ENCODE measurements around the gene CCND3. TPM values are rescaled to one million over a fixed set of nuclear protein-coding genes. Genes with fewer than 3 reads are reported as not detected.

The CCND3 gene
- total and polyA plus RNA-seq, 10 of the 15 experiments (the other 5 are each of a cell fraction or from before 2014, with no cell fraction given): 6.0 to 86.4 (median 31.5) TPM

DNA sequence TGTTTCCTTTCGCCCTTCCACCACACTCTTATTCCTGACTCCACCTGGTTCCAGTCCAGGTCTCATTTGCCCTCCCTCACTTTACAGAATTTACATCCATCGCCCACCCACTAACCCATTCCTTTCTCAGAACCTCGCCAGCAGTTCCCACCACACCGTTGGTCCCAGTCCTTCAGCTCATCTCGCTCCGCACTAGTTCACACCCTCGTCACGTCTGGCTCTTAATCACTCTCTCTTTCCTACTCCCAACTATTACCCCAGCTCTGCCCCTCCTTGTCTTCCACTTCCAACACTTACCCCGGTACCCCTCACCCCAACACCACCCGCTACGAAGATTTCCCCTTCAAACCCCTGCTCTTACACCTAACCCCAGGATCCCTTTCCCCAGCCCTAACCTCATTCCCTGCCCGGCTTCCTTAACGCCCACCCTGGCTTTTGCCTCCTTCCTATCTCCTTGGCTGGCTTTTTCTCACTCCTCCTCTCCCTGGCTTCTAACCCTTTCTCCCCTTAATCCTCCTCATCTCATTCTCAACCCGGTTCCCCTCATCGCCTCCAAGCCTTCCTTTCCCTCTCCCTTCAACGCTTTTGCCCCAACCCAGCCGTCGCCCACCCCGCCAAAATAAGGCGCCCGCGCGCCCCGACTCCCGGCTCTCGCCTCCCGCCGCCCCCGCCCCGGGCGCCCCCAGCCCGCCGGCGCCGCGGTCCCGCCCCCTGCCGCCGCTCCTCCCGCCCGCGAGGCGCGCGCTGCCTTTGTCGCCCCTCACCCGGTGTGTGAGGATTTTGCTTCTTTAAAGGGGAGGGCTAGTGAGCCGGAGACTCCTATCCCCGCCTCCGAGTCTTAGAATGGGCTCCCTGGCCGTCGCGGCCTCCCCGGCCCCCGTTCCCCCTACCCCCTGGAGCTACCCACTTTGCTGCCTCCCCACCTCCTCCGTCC, 47.0 kb downstream of the CCND3 start (continued):
- TF ChIP-seq NR2F1 (conservative IDR thresholded peaks at IDR 0.05): no peak
- TF ChIP-seq FOXK2 (IDR thresholded peaks at IDR 0.05): no peak
- TF ChIP-seq, protein P1, sequence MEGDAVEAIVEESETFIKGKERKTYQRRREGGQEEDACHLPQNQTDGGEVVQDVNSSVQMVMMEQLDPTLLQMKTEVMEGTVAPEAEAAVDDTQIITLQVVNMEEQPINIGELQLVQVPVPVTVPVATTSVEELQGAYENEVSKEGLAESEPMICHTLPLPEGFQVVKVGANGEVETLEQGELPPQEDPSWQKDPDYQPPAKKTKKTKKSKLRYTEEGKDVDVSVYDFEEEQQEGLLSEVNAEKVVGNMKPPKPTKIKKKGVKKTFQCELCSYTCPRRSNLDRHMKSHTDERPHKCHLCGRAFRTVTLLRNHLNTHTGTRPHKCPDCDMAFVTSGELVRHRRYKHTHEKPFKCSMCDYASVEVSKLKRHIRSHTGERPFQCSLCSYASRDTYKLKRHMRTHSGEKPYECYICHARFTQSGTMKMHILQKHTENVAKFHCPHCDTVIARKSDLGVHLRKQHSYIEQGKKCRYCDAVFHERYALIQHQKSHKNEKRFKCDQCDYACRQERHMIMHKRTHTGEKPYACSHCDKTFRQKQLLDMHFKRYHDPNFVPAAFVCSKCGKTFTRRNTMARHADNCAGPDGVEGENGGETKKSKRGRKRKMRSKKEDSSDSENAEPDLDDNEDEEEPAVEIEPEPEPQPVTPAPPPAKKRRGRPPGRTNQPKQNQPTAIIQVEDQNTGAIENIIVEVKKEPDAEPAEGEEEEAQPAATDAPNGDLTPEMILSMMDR (IDR thresholded peaks at IDR 0.05 in 2 of 3, conservative IDR thresholded peaks at IDR 0.05 in 1 of 3; ENCODE audit: control insufficient read depth in 2 of 3, extremely low read depth in 1 of 3, insufficient read depth in 1 of 3, low read depth in 3 of 3, low read length in 3 of 3): no peak
- TF ChIP-seq, protein P2, sequence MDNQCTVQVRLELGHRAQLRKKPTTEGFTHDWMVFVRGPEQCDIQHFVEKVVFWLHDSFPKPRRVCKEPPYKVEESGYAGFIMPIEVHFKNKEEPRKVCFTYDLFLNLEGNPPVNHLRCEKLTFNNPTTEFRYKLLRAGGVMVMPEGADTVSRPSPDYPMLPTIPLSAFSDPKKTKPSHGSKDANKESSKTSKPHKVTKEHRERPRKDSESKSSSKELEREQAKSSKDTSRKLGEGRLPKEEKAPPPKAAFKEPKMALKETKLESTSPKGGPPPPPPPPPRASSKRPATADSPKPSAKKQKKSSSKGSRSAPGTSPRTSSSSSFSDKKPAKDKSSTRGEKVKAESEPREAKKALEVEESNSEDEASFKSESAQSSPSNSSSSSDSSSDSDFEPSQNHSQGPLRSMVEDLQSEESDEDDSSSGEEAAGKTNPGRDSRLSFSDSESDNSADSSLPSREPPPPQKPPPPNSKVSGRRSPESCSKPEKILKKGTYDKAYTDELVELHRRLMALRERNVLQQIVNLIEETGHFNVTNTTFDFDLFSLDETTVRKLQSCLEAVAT (IDR thresholded peaks at IDR 0.05): peak; percentile 38; the same call in 1 of the 2 replicates
- no peak for TF ChIP-seq SP1 (IDR thresholded peaks at IDR 0.05; ENCODE audit: low read depth, low read length)
- 0 out of 2 replicates have a peak, but pooled peaks have one; percentile 6 for TF ChIP-seq TBL1XR1 (IDR thresholded peaks at IDR 0.05; ENCODE audit: low read depth, low read length)
- TF ChIP-seq, protein P3, sequence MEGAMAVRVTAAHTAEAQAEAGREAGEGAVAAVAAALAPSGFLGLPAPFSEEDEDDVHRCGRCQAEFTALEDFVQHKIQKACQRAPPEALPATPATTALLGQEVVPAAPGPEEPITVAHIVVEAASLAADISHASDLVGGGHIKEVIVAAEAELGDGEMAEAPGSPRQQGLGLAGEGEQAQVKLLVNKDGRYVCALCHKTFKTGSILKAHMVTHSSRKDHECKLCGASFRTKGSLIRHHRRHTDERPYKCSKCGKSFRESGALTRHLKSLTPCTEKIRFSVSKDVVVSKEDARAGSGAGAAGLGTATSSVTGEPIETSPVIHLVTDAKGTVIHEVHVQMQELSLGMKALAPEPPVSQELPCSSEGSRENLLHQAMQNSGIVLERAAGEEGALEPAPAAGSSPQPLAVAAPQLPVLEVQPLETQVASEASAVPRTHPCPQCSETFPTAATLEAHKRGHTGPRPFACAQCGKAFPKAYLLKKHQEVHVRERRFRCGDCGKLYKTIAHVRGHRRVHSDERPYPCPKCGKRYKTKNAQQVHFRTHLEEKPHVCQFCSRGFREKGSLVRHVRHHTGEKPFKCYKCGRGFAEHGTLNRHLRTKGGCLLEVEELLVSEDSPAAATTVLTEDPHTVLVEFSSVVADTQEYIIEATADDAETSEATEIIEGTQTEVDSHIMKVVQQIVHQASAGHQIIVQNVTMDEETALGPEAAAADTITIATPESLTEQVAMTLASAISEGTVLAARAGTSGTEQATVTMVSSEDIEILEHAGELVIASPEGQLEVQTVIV (IDR thresholded peaks at IDR 0.05; ENCODE audit: borderline replicate concordance, partially characterized antibody): no peak
- no peak for TF ChIP-seq EZH2 (IDR thresholded peaks at IDR 0.05; ENCODE audit: borderline replicate concordance, control insufficient read depth, low read depth, low read length)
- TF ChIP-seq TCF12 (IDR thresholded peaks at IDR 0.05; ENCODE audit: low read depth, low read length): no peak
- TF ChIP-seq CREM (IDR thresholded peaks at IDR 0.05; ENCODE audit: low read depth): no peak
- TF ChIP-seq NFYA (IDR thresholded peaks at IDR 0.05; ENCODE audit: borderline replicate concordance, low read depth, low read length): no peak
- no peak for TF ChIP-seq POLR2A (IDR thresholded peaks at IDR 0.05; ENCODE audit: low read depth, low read length)
- TF ChIP-seq BHLHE40 (IDR thresholded peaks at IDR 0.05; ENCODE audit: borderline replicate concordance in 1 of 2, low read depth in 2 of 2, low read length in 1 of 2): no peak
- no peak for TF ChIP-seq CHD1 (IDR thresholded peaks at IDR 0.05; ENCODE audit: low read depth, low read length)
- TF ChIP-seq IRF4 (IDR thresholded peaks at IDR 0.05; ENCODE audit: low read depth, low read length): no peak
- TF ChIP-seq SREBF1 (IDR thresholded peaks at IDR 0.05; ENCODE audit: low read length): no peak
- TF ChIP-seq, protein P4, sequence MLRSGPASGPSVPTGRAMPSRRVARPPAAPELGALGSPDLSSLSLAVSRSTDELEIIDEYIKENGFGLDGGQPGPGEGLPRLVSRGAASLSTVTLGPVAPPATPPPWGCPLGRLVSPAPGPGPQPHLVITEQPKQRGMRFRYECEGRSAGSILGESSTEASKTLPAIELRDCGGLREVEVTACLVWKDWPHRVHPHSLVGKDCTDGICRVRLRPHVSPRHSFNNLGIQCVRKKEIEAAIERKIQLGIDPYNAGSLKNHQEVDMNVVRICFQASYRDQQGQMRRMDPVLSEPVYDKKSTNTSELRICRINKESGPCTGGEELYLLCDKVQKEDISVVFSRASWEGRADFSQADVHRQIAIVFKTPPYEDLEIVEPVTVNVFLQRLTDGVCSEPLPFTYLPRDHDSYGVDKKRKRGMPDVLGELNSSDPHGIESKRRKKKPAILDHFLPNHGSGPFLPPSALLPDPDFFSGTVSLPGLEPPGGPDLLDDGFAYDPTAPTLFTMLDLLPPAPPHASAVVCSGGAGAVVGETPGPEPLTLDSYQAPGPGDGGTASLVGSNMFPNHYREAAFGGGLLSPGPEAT (IDR thresholded peaks at IDR 0.05; ENCODE audit: low read depth): peak; percentile 40; the same call in 1 of the 2 replicates
- TF ChIP-seq, protein P5, sequence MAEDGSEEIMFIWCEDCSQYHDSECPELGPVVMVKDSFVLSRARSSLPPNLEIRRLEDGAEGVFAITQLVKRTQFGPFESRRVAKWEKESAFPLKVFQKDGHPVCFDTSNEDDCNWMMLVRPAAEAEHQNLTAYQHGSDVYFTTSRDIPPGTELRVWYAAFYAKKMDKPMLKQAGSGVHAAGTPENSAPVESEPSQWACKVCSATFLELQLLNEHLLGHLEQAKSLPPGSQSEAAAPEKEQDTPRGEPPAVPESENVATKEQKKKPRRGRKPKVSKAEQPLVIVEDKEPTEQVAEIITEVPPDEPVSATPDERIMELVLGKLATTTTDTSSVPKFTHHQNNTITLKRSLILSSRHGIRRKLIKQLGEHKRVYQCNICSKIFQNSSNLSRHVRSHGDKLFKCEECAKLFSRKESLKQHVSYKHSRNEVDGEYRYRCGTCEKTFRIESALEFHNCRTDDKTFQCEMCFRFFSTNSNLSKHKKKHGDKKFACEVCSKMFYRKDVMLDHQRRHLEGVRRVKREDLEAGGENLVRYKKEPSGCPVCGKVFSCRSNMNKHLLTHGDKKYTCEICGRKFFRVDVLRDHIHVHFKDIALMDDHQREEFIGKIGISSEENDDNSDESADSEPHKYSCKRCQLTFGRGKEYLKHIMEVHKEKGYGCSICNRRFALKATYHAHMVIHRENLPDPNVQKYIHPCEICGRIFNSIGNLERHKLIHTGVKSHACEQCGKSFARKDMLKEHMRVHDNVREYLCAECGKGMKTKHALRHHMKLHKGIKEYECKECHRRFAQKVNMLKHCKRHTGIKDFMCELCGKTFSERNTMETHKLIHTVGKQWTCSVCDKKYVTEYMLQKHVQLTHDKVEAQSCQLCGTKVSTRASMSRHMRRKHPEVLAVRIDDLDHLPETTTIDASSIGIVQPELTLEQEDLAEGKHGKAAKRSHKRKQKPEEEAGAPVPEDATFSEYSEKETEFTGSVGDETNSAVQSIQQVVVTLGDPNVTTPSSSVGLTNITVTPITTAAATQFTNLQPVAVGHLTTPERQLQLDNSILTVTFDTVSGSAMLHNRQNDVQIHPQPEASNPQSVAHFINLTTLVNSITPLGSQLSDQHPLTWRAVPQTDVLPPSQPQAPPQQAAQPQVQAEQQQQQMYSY (CRISPR knock-in tag; IDR thresholded peaks at IDR 0.05): no peak

Measured in GM12878 (cell line).